DMS153 (cell line): Measurements from ENCODE around the gene MAGIX.

Experiments
- DNase-seq: peaks from one replicate; lab custom pipeline; 2025; lab: John Stamatoyannopoulos, UW

MAGIX gene

DNA sequence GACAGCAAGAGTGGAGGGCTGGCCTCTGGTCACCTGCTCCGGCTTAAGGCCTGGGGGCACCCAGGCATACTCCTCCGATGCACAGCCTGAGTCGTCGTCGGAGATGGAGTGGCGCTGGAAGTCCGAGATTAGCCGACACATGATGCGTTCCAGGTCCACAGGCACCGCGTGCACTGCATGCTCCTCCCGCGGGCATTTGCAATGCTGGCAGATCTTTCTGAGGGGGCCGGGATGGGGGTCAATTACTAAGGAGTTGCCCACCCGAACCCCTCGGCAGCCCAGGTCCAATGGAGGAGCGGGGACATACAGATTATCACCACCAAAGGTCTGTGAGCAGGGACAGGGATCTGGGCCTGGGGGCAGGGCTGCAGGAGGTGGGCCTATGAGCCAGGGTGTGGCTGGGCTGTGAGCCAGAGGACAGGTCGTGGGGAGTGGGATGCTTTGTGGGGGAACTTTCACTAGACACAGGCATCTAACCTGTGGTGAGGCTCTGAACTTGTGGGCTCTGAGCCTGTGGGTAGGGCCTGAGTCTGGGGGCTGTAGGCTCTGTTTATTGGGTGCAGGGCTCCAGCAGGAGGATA is 21.2 kb downstream of the MAGIX start:
- DNase-seq = no peak

DNA sequence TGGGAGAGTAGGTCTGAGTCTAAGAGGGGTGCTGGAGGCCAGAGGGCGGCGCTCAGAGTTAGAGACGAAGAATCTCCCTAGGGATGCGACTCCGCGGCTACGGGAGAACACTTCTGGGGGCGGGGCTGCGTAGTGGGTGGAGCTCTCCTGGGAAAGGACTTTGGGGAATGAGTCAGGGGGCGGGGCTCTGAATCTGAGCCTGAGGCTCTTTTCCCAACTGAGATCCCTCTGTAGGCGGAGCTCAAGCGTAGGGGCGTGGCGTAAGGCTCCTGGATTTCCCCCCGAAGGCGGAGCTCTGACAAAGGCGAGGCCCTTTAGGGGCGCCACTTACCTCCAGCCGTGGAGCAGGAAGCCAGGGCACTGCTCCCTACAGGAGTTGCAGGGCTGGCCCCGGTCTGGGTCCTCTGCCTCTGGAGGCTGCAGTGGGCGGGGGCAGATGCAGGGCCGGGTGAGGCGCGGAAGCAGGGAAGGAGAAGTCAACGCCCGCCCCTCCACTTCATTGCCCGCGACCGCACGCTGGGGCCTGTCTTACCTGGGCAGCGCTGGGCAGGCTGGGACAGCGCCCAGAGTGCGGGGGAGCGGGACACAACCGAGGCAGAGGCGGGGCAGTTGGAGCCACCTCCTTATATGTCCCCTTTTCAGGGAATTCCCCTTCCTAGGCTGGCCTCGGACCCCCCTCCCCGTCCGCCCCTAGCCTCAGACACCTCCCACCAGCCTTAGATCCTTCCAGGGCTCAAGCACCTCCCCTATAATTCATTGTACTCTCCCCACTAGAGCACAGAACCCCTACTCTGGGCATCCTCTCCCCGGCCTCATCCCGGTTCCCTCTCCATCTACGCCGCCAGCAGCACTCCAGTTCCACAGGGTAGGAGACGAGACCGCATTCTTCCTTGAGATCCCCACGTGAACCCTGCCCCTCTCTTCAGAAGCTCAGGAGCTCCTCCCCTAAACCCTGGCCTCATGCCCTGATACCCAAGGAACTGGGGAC is 22.0 kb downstream of the MAGIX start:
- peak; percentile 83 for DNase-seq

DNA sequence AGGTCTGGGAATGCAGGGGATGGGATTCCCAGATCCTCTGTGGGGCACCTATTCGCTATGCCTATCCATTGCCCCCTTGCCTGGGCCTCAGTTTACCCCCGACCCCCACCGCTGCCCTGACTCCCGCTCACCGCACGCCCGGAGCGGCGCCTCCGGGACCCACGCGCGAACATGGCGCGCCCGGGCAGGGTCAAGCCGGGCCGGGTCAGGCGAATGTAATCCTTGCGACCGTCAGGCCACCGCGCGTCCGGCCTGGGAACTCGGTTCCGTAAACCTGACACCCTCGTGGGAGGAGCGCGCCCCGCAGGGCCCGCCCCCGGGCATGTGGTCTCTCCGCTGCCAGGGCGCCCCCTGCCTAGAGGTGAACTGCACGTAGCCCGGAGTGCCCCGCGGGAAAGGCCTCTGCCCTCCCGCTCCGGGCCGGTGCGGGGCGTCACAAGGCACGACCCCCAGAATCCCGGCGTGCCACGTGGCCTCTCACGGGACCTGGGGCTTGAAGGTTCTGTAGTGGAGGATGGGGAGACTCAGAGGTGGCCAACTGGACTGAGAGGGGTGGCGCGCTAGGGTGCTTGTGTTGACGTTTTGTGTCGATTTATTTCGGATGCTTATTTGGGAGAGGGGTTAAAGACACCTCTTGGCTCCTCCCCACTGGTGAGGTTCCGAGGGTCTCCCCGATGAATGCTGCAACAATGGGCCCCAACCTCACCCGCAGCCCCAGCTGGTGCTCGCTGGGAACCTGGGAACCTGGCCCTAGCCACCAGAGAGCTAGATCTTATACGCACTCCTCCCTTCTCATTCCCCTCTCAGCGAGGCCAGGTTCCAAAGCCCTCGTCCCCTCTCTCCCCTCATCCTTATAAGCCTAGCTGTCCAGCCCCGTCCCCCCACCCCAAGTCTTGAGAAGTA is 23.8 kb downstream of the MAGIX start, which contains the start of gene PRICKLE3:
TSS of gene PRICKLE3 (minus strand) at position 249 of the 903 bp plus-strand sequence. CDS start at position 173, 76 bp downstream.
- DNase-seq = peak; percentile 21

DNA sequence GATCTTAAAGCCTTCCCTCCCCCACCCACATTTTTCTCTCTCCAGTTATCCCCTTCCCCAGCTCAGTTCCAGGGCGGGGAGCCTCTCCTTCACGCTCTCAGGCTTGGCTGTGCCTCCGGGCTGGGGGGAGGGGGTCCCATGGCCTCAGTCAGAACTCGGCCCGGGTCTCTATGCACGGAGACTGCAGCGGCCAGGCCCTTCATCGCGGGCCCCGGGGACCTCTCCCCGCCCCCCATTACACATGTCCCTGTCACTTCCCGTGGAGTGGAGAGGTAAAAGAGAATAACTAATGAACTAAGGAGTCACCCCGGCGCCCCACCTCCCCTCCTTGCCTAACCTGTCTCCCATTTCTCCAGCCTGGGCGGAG is 24.5 kb downstream of the MAGIX start:
- no peak for DNase-seq

DNA sequence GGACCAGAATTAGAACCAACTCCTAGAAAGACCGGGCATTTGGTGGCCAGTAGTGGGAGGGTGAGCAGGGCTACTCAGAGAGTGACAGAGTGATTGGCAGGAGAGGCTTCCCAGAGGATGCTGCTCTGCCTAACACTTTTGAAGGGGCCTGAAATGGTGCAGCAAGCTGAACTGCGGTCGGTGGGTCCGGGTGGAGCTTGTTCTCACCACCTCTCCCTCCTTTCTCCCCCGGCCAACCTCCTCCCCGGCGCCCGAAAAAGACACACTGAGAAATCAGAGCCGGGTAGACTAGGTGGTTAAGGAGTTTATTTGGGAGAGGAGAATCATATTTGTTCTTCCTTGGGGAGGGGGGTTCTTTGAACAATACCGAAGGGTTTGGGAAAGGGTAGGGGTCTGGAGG is 25.0 kb downstream of the MAGIX start:
- no peak for DNase-seq

DNA sequence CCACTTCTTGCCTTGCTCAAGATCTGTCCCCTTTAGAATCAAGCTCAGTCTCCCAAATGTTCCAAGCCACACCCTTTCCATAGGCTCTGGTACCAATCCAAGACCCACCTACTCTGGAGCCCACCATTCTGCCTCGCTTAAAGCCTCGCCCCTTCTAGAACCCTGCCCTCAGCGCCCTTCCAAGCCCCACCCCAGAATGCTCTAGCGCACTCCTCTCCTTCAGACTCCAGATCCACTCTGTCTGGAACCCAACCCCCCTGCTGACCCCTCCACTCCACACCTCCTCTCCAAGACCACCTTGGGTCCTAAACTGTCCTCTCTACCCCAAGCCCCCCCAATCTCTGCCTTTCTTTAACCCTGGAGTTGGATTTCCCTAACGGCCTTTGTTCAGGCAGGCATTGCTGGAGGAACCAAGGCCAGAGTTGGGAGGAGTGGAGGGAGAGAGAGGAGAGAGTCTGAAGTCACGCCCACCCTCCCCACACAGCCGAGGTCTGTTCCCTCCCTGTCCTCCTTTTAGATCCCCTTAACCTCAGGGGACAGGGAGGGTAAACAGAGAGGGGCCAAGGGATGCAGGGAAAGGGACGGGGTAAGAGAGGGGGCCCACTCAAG is 26.0 kb downstream of the MAGIX start:
- no peak for DNase-seq

DNA sequence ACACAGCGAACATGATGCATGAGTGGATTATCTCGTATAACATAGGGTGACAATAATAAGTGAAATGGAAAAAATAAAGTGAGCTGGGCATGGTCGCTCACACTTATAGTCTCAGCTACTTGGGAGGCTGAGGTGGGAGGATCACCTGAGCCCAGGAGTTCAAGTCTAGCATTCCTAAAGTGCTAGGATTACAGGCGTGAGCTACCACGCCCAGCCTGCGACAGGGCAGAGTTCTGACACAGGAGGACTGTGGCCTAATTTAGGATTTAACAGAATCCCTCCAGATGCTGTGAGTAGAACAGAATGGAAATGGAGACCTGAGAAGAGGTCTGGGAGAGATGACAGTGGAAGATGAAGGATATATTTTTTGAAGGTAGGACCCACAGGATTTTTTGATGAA is 27.0 kb downstream of the MAGIX start:
- no peak for DNase-seq

DNA sequence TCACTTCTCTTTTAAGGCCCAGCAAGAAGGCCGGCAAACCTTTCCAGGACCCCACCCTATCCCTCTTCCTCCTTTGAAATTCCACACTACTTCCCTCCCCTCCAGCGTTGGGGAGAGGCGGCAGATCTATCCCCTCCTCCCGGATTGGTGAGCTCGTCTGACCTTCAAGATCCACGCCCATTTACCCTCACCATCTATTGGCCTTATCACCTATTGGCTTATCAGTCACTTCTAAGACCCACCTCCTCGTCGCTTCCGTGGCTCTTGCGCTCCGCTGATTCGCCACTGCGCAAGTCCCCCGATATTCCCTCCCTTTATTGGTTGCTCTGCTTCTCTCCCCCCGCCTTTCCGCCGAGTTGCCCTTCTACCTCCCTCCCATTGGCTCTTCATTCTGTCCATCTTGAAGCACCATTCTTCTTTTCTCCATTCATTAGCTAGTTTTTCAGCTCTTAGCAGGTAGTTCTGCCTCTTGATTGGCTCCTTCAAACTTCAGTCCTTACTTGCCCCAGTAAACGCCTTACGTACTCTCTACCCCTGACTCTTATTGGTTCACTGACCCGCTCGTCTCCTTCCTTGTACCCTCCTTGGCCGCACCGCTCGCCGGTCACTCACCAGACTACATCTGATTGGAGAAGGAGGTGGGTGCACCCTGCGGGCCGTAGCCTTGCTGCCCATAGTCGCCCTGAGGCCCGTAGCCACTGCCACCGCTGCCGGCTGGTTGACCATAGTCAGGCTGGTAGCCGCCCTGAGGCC is 28.4 kb downstream of the MAGIX start:
- peak; percentile 98 for DNase-seq

DNA sequence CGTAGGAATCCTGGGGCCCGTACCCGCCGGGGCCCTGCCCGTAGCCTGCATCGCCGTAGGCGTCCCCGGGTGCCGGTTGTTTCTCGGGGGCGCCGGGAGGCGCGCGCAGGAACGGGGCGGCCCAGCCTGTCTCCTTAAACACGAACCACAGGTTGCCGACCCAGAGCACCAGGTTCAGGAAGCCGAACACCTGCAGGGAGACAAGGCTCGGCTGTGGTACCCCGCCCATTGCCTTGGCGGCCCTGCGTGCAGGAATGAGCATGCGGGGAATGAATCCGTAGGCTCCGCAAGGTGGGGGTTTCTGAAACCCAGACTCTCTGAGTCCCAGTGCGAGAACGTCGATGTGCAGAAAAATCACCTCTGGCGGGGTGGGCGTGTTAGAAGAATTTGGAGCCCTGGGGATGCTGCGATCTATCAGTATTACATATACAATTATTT is 29.0 kb downstream of the MAGIX start:
- DNase-seq = no peak

DNA sequence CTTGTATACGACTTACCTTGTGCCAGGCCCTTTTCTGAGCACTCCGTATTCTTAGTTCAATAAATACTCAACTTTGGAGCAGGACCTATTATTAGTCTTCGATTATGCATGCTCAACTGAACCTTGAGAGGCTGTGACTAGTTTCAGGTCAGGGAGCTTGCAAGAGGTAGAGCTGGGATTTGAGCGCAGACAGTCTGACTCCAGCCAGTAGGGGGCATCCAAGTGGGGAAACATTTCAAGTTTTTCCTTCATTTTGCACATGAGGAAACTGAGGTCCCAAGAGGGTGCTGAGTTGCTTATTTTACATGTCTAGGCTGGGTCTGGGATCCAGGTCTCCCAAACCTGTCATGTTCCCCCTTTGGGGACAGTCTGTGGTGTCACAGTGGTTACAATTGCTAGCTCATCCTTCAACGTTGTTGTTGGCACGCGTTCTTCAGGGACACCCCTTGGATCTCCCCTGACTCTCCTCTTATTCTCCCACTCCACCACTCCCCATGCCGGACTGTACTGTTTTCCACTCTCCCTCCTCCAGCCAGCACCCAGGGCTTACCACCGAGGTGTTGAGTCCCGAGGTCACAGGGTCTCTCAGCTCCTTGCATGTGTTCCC is 30.3 kb downstream of the MAGIX start:
- DNase-seq = no peak

DNA sequence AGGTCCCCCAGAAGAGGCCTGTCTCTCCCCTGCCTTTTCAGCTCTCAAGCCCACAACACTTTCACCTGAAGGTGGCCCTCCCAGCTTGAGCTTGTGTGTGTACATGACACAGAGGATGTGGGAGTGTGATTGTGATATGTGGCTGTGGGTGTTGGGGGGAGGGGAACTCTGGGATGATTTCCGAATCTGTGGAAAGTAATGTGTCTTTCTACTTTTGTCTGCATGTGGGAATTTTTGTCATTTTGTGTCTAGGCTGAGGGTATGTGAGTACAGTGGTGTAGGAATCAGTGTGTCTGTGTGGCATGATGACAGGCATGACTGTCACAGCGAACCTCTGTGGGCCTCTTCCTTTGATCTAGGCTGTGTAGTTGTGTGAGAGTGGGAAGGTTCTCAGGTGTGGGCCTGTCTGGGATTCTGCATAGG is 31.0 kb downstream of the MAGIX start:
- DNase-seq = no peak

DNA sequence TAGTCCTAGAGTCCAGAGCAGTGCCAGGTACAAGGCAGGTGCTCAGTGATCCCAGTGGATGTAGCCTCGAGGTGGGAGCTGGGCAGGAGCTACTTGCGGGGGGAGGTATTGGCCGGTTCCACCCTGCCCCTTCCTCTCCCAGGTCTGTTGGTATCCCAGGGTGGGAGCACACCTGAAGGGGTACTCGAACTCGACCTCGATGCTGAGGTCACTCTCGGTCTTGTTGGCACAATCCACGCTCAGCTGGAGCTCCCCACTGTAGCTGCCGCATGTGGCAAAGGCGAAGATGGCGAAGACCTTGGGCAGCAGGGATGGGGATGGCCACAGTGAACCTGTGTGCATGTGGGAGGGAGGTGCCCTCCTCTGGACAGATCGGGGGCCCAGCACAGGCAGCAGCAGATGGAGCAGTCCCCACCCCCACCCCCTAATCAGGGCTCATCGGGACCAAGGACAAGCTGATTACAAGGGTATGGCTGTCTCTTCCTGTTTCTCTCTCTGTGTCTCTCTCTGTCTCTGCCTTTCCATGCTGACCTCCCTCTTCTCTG is 35.1 kb downstream of the MAGIX start:
- DNase-seq = no peak

DNA sequence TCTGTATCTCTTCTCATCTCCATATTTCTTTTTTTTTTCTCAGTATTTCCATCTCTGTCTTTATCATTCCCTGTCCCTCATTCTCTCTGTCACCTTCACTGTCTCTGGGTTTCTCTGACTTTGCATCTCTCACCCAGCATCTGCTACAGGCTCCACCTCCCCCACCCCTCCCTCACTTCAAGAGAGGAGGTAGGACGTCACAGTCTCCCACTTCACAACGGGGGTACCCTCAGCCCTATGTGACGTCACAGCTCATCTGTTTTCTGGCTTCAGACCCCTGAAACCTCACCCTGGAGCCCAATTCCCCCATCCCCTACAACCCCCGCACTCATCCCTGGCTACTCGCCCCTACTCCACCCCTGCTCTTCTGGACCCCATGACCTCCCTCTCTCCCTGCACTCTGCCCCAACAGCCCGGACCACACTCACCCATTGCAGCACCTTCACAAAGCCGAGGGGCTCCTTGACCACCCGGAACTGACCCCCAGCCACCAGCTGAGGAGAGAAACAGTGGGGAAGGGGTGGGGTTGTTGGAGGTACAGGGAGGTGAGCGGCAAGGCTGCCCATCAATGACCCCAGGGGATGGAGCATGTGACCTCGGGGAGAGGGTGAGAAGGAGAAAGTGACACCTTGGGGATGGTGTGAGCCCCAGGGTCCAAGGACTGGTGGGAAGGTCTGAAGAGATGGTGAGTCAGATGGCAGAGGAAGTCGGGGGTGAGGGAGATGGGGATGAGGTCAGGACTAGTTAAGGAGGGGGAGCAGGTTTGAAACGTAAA is 36.2 kb downstream of the MAGIX start:
- no peak for DNase-seq

DNA sequence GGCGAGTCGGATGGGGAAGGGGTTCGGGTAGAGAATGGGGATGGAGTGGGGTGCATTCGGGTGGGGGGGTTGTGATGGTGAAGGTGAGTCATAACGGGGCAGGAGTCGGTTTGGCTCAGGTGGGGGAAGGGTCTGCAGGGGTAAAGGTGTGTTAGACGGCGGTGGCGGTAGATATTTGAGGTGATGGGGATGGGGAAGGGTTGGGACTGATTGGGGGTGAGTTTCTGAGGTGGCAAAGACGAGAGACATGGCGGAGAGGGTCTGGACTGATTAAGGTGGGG is 36.7 kb downstream of the MAGIX start:
- DNase-seq = no peak

DNA sequence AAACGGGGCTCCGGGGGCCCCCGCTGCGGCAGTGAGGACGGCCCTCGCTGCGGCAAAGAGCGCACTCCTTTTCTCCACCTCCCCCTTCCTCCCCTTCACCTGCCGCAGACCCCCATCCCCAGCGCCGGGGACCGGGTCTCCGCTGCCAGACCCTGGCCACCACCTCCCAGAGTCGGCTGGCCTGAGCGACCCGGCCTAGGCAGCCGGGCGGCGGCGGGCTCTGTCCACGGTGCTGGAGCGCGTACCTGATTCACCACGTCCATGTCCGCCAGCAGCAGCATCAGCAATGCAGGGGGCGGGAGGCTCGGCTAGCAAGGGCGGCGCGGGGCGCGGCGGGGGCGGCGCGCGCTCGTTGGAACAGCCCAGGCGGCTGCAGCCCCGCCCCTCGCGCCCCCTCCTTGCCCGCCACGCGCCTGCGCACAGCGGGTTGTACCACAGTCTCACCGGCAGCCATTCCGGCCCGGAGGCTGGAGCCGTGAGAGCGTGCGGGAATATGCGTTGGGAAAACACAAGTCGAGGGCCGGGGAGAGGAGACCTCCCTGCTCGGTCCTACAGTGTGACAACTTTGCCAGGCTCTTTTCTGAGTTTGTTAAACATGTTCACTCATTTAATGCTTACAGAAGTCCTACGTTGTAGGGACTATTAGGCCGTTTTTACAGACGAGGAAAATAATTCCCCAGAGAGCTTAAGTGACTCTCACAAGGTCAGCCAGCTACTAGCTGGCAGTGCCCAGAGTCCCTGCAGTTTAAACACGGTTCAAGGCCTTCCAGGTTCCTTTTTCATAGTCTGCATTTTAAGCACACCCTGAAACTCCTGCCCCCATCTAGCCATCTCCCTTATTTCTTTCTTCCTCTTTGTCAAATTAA is 37.6 kb downstream of the MAGIX start, which contains the start of gene SYP:
TSS of gene SYP (minus strand) at position 288 of the 866 bp plus-strand sequence. CDS start at position 281, 7 bp downstream.
- peak; percentile 62 for DNase-seq

DNA sequence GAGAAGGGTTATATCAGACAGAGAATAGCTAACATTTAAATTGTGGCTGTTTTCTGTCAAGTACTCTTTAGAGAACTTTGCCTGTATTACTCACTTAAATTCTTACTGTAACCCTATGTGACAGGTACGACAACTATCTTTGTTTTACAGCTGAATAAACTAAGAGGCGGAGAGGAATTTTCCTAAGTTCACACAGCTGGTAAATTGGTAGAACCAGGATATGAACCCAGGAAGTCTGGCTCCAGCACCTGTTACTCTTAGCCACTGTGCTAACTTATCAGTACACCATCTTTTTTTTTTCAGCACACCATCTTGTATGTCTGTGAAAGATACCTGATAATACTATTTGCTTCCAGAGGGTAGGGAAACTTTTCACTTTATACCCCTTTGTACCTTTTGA is 39.5 kb downstream of the MAGIX start:
- DNase-seq = no peak

DNA sequence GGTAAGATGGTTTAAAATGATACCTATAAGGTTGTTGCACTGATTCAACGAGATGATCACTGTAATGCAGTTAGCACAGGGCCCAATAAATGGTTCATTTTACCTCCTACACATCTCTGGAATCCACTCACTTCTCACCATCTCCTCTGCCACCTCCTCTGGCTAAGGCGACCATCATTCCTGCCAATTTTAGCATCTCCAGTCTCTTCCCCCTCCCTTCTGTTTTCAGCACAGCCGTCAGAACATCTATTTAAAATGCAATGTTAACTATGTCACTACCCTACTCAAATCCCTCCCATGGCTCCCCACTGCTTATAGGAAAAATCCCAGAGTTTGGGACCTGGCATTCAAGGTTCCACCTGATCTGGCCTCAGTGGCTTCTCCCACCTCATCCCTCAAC is 41.0 kb downstream of the MAGIX start:
- no peak for DNase-seq

DNA sequence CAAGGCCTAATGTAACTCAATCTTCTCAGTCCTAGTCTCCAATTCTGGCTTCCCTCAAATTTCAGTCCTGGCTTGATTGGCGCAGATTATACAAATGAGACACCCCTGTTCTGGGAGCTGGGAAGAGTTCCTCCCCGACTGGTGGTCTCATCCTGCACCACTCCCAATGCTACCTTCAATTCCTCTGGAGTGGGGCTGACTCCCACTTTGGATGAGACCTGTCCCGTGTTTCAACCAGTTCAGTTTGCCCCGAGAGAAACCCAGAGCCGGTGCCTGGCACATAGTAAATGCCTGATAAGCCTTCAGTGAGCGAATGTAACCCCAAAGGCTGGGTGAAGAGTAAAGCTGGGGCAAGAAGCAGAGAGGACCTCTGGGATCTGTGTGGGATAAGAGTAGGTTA is 41.5 kb downstream of the MAGIX start:
- DNase-seq = no peak

DNA sequence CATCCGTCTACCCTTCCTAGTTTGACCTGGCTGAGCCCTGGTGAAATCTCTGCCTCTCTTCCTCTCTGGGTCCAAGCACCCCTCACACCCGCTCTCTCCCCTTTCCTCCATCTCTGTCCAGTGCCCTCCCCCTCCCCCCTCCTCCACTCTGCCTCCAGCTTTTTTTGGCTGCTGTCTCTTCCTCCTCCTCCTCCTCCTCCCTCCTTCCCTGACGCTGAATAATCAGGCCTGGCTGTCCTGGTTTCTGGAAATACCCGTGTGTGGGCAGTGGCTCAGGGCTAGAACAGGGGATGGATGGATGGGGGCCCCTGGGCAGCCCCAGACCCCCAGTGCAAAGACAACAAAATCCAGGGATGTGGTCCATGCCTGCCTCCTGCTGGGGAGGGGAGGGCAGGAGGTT is 42.2 kb downstream of the MAGIX start:
- DNase-seq = no peak
